ENCODE data around the gene DUS1L. TPM values are rescaled to one million over a fixed set of nuclear protein-coding genes. Genes with fewer than 3 reads are reported as not detected.

Gene DUS1L
- total and polyA plus RNA-seq, 2 donors (not counting 1 experiment from before 2014, with no cell fraction given): 109 to 241 TPM

GRCh38 chr17:82087961-82088837 is 22.6 kb upstream of the DUS1L start:
- Histone ChIP-seq H3K9me3 (ENCODE audit: control extremely low read depth in 1 of 3, control insufficient read depth in 2 of 3, insufficient read depth in 1 of 3, low read length in 2 of 3) (no peaks in the 10 kb centered on the region), H4K20me1 (ENCODE audit: control insufficient read depth, insufficient read depth, low read length, poor library complexity, severe bottlenecking) (no peaks in the 10 kb centered on the region), H3K4me2 (replicated peaks; ENCODE audit: low read depth, low read length, poor library complexity, severe bottlenecking) (no peak overlapping the region), H3K4me3 (ENCODE audit: control extremely low read depth in 1 of 5, extremely low read depth in 1 of 5, insufficient read depth in 1 of 5, low read depth in 2 of 5, low read length in 4 of 5) (no peak overlapping the region), H3K9ac (ENCODE audit: low read length) (no peak overlapping the region), H2AFZ (ENCODE audit: insufficient read depth, low read depth, low read length, poor library complexity, severe bottlenecking) (no peak overlapping the region), H3K36me3 (replicated peaks in 1 of 2; ENCODE audit: control extremely low read depth in 1 of 2, control insufficient read depth in 1 of 2, extremely low read depth in 1 of 2, insufficient read depth in 2 of 2, low read length in 1 of 2) (peaks cover 0 to 70% of the 10 kb centered on the region in 2 experiments), H3K4me1 (ENCODE audit: control insufficient read depth in 2 of 2, insufficient read depth in 2 of 2, low read length in 2 of 2) (no peaks in the 10 kb centered on the region), H3K27me3 (replicated peaks in 1 of 4; ENCODE audit: control extremely low read depth in 1 of 4, control insufficient read depth in 3 of 4, insufficient read depth in 4 of 4, low read length in 3 of 4) (no peaks in the 10 kb centered on the region), H3K27ac (ENCODE audit: low read length in 2 of 2) (no peak overlapping the region), H3K79me2 (ENCODE audit: control insufficient read depth, insufficient read depth, low read length) (peaks cover 3% of the 10 kb centered on the region)
- TF ChIP-seq, protein P1, sequence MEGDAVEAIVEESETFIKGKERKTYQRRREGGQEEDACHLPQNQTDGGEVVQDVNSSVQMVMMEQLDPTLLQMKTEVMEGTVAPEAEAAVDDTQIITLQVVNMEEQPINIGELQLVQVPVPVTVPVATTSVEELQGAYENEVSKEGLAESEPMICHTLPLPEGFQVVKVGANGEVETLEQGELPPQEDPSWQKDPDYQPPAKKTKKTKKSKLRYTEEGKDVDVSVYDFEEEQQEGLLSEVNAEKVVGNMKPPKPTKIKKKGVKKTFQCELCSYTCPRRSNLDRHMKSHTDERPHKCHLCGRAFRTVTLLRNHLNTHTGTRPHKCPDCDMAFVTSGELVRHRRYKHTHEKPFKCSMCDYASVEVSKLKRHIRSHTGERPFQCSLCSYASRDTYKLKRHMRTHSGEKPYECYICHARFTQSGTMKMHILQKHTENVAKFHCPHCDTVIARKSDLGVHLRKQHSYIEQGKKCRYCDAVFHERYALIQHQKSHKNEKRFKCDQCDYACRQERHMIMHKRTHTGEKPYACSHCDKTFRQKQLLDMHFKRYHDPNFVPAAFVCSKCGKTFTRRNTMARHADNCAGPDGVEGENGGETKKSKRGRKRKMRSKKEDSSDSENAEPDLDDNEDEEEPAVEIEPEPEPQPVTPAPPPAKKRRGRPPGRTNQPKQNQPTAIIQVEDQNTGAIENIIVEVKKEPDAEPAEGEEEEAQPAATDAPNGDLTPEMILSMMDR (IDR thresholded peaks at IDR 0.05): no peak
- no peak for TF ChIP-seq EZH2 (IDR thresholded peaks at IDR 0.05; ENCODE audit: borderline replicate concordance, insufficient read depth, low read depth, low read length, poor library complexity, severe bottlenecking)
- ChIA-PET CTCF (no interaction called here), POLR2A (no interaction called here)
- DNase-seq (no peak), ATAC-seq (ENCODE audit: low read depth) (no peak)
- Mint-ChIP-seq H3K27me3 (no peaks in the 10 kb centered on the region), H3K4me1 (no peaks in the 10 kb centered on the region), H3K9me3 (ENCODE audit: insufficient read depth) (no peaks in the 10 kb centered on the region), H3K27ac (no peak overlapping the region), H3K4me3 (no peak overlapping the region)
- WGBS (ENCODE audit: insufficient coverage): 97% methylated on average over 46 of the region's 48 CpGs
- intact Hi-C loops (cut with micrococcal nuclease): no loop called here
